HCT116 (cell line): ENCODE results near the gene HSF4. TPM values are rescaled to one million over a fixed set of nuclear protein-coding genes. Genes with fewer than 3 reads are reported as not detected.

Source experiments
- ATAC-seq: fragments of 200-7000 bp; cut with Tn5 transposase; 2 replicates; pipeline ENCODE4 v1.9.1; 2020; ENCODE audit warnings: mild to moderate bottlenecking, moderate library complexity
- BruUV-seq: library from RNA; stranded (reverse); fragments of 400-500 nt; replicated peaks from 2 replicates; lab custom pipeline; 2021; lab: Mats Ljungman, UMichigan
- CTCF ChIA-PET: fragments of 300-600 bp; sonication (Branson Sonifier 250); formaldehyde crosslinking; loops from one replicate; lab custom pipeline; 2021; ENCODE audit warnings: antibody characterized with exemption; lab: Charles Lee
- POLR2A ChIA-PET: fragments of 300-600, 350-600 bp; sonication (Branson Sonifier 250); formaldehyde crosslinking; loops from one replicate; lab custom pipeline; 2021; ENCODE audit warnings: antibody characterized with exemption; lab: Charles Lee
- RAD21 ChIA-PET, 2 experiments: fragments of 300-600 bp; sonication (Branson Sonifier 250); formaldehyde crosslinking; loops; one replicate each; lab custom pipeline; 2023; ENCODE audit warnings: low total read pairs in 2 of 2; ENCODE audit not compliant: uncharacterized antibody in 2 of 2, unreplicated experiment in 2 of 2, low non-redundant PET in 1 of 2; lab: Charles Lee
- DNase-seq: peaks from one replicate; pipeline ENCODE4 v3.0.0-alpha.2; 2010; ENCODE audit warnings: low read depth, low spot score
- H2AFZ ChIP-seq: fragments of 200-600 bp; shearing (Covaris generic), sonication (generic); 2 replicates; pipeline ENCODE4 v1.6.1; 2017; ENCODE audit warnings: low read depth, mixed run types, mixed read lengths, antibody characterized with exemption, low read length; ENCODE audit not compliant: poor library complexity, severe bottlenecking
- H3K27ac ChIP-seq: 2 replicates; pipeline ENCODE4 v1.5.1; 2012; ENCODE audit warnings: low read depth, low read length
- H3K27me3 ChIP-seq: fragments of 200-600 bp; sonication (generic); 2 replicates; pipeline ENCODE4 v1.6.1; 2016; ENCODE audit warnings: mixed run types, low read length, mixed read lengths; ENCODE audit not compliant: insufficient read depth
- H3K36me3 ChIP-seq, 2 experiments: fragments of 200-500 bp in 1 of 2; fragments of 200-600 bp in 1 of 2; sonication (Bioruptor generic) in 1 of 2; sonication (generic) in 1 of 2; 2 replicates each; pipeline versions ENCODE4 v1.5.1 to v1.6.1; 2014 to 2016; ENCODE audit warnings: low read length in 2 of 2, inconsistent platforms in 1 of 2, mixed read lengths in 1 of 2, mixed run types in 1 of 2; ENCODE audit not compliant: insufficient read depth in 2 of 2, control insufficient read depth in 1 of 2
- H3K4me1 ChIP-seq, 2 experiments: fragments of 200-600 bp in 1 of 2; sonication (generic) in 1 of 2; 2 replicates each; pipeline versions ENCODE4 v1.5.1 to v1.6.1; 2012 to 2017; ENCODE audit warnings: low read length in 2 of 2, inconsistent platforms in 1 of 2, mild to moderate bottlenecking in 1 of 2, mixed read lengths in 1 of 2, mixed run types in 1 of 2, moderate library complexity in 1 of 2; ENCODE audit not compliant: insufficient read depth in 2 of 2, control insufficient read depth in 1 of 2
- H3K4me2 ChIP-seq: fragments of 200-600 bp; sonication (generic); 2 replicates; pipeline ENCODE4 v1.6.1; 2017; ENCODE audit warnings: mixed run types, low read length, mixed read lengths
- H3K4me3 ChIP-seq, 2 experiments: fragments of 200-600 bp in 1 of 2; sonication (generic) in 1 of 2; replicated peaks in 1 of 2; 2 replicates each; pipeline ENCODE4 v1.5.1; 2011 to 2016; ENCODE audit warnings: low read length in 2 of 2, control low read depth in 1 of 2, low read depth in 1 of 2, mild to moderate bottlenecking in 1 of 2, mixed read lengths in 1 of 2, mixed run types in 1 of 2
- H3K79me2 ChIP-seq: fragments of 200-600 bp; sonication (generic); 2 replicates; pipeline ENCODE4 v1.6.1; 2017; ENCODE audit warnings: mild to moderate bottlenecking, mixed run types, low read length, moderate library complexity, mixed read lengths; ENCODE audit not compliant: insufficient read depth
- H3K9ac ChIP-seq: fragments of 200-600 bp; sonication (generic); 2 replicates; pipeline ENCODE4 v1.6.1; 2016; ENCODE audit warnings: low read length, mixed read lengths
- H3K9me2 ChIP-seq: fragments of 200-600 bp; sonication (generic), shearing (Covaris generic); 2 replicates; pipeline ENCODE4 v1.6.1; 2017; ENCODE audit warnings: mixed run types, mild to moderate bottlenecking, moderate library complexity; ENCODE audit not compliant: insufficient read depth
- H3K9me3 ChIP-seq, 2 experiments: fragments of 200-500 bp in 1 of 2; fragments of 200-600 bp in 1 of 2; sonication (Bioruptor generic) in 1 of 2; sonication (generic) in 1 of 2; 2 replicates each; pipeline ENCODE4 v1.6.1; 2014 to 2017; ENCODE audit warnings: low read length in 2 of 2, mixed read lengths in 2 of 2, inconsistent platforms in 1 of 2, low read depth in 1 of 2, mild to moderate bottlenecking in 1 of 2, mixed run types in 1 of 2, moderate library complexity in 1 of 2; ENCODE audit not compliant: control insufficient read depth in 1 of 2, insufficient read depth in 1 of 2
- H4K20me1 ChIP-seq: fragments of 200-600 bp; sonication (generic), shearing (Covaris generic); 2 replicates; pipeline ENCODE4 v1.6.1; 2017; ENCODE audit warnings: mixed run types, mild to moderate bottlenecking, moderate library complexity; ENCODE audit not compliant: insufficient read depth
- ATF3 ChIP-seq: IDR thresholded peaks from 2 replicates; pipeline ENCODE4 v1.6.1; 2012
- CBX3 ChIP-seq: IDR thresholded peaks from 2 replicates; pipeline ENCODE4 v1.6.1; 2012; ENCODE audit warnings: low read depth
- CTCF ChIP-seq, 3 experiments: fragments of 200-600 bp in 1 of 3; sonication (generic) in 1 of 3; IDR thresholded peaks in 2 of 3; conservative IDR thresholded peaks in 1 of 3; 2 replicates each; pipeline ENCODE4 v1.5.1; 2012 to 2017; ENCODE audit warnings: low read depth in 2 of 3, low read length in 2 of 3, antibody characterized with exemption in 1 of 3, borderline replicate concordance in 1 of 3, control low read depth in 1 of 3, mild to moderate bottlenecking in 1 of 3, mixed read lengths in 1 of 3, mixed run types in 1 of 3, moderate library complexity in 1 of 3; ENCODE audit not compliant: insufficient read depth in 1 of 3
- ELF1 ChIP-seq: IDR thresholded peaks from 2 replicates; pipeline ENCODE4 v1.6.1; 2012; ENCODE audit warnings: low read depth, borderline replicate concordance
- EZH2phosphoT487 ChIP-seq: fragments of 200-600 bp; IDR thresholded peaks from 2 replicates; pipeline ENCODE4 v1.6.1; 2018; ENCODE audit warnings: antibody characterized with exemption, borderline replicate concordance
- FOSL1 ChIP-seq: IDR thresholded peaks from 2 replicates; pipeline ENCODE4 v1.6.1; 2012; ENCODE audit warnings: low read depth
- MAX ChIP-seq: IDR thresholded peaks from 2 replicates; pipeline ENCODE4 v1.6.1; 2012
- POLR2AphosphoS5 ChIP-seq: IDR thresholded peaks from 2 replicates; pipeline ENCODE4 v1.6.1; 2011; ENCODE audit warnings: mild to moderate bottlenecking, low read depth, low read length, moderate library complexity
- REST ChIP-seq: IDR thresholded peaks from 2 replicates; pipeline ENCODE4 v1.6.1; 2012; ENCODE audit warnings: low read depth
- SP1 ChIP-seq: IDR thresholded peaks from 2 replicates; pipeline ENCODE4 v1.6.1; 2012; ENCODE audit warnings: low read depth
- TCF7L2 ChIP-seq: IDR thresholded peaks from 2 replicates; pipeline ENCODE4 v1.7.0; 2011; ENCODE audit warnings: borderline replicate concordance, inconsistent platforms; ENCODE audit not compliant: insufficient read depth, insufficient read length; ENCODE audit errors: extremely low read depth
- YY1 ChIP-seq: IDR thresholded peaks from 2 replicates; pipeline ENCODE4 v1.6.1; 2011; ENCODE audit warnings: low read length, low read depth, moderate library complexity, mild to moderate bottlenecking; ENCODE audit not compliant: insufficient replicate concordance; ENCODE audit errors: extremely low read depth
- ZBTB33 ChIP-seq: IDR thresholded peaks from 2 replicates; pipeline ENCODE4 v1.6.1; 2011; ENCODE audit warnings: mild to moderate bottlenecking, low read length, moderate library complexity; ENCODE audit not compliant: insufficient replicate concordance; ENCODE audit errors: extremely low read depth
- ZFX ChIP-seq: fragments of 450-650 bp; IDR thresholded peaks from 2 replicates; pipeline ENCODE4 v1.6.1; 2017
- ZNF274 ChIP-seq: fragments of 200-500 bp; sonication (Bioruptor generic); IDR thresholded peaks from 2 replicates; pipeline ENCODE4 v1.6.1; 2014; ENCODE audit warnings: mild to moderate bottlenecking, low read depth, low read length, inconsistent platforms
- intact Hi-C: fragments of 100-400 bp; cut with micrococcal nuclease; formaldehyde crosslinking; loops from 2 replicates; pipeline ENCODE4 v1.10.0; 2022
- total RNA-seq: library from RNA; stranded (reverse); gene quantifications from one replicate; pipeline ENCODE4 v1.2.1, GENCODE V29; 2021; ENCODE audit not compliant: unreplicated experiment

HSF4 gene
- total RNA-seq, 1 experiment from 2014 or later, result 46.6 TPM

GRCh38 chr16:67191411-67191994 is 27.0 kb downstream of the HSF4 start:
- H4K20me1 ChIP-seq, result no peaks in the 10 kb centered on the region
- ChIA-PET RAD21 (no interaction called here), CTCF (no interaction called here), POLR2A (no interaction called here)
- H3K27ac ChIP-seq, result no peak overlapping the region; the same call in 1 of the 2 replicates
- H3K36me3 ChIP-seq, result peaks cover 20 to 35% of the 10 kb centered on the region in 2 experiments; a peak in 3 of 4 replicates
- H2AFZ ChIP-seq, result peak overlapping the region; percentile 65
- H3K9ac ChIP-seq, result no peak overlapping the region; the same call in 1 of the 2 replicates
- intact Hi-C loops, result no loop called here
- no peak for ATAC-seq
- no peaks in the 10 kb centered on the region for H3K9me2 ChIP-seq
- peaks cover 11 to 24% of the 10 kb centered on the region in 2 experiments; a peak in 3 of 4 replicates for H3K4me1 ChIP-seq
- H3K4me3 ChIP-seq, result peak overlapping the region; percentile 44 to 87
- BruUV-seq, result no TSS peak
- no peaks in the 10 kb centered on the region for H3K9me3 ChIP-seq
- TF ChIP-seq EZH2phosphoT487, result no peak
- TF ChIP-seq CTCF (IDR thresholded peaks at IDR 0.05 in 2 of 3, conservative IDR thresholded peaks at IDR 0.05 in 1 of 3; ENCODE audit: borderline replicate concordance in 1 of 3, insufficient read depth in 1 of 3, low read depth in 2 of 3, low read length in 2 of 3), result no peak
- no peak for TF ChIP-seq SP1
- no peak for TF ChIP-seq TCF7L2
- no peak for TF ChIP-seq ZNF274
- no peak for TF ChIP-seq MAX
- TF ChIP-seq CBX3, result no peak
- no peak for TF ChIP-seq ZBTB33
- TF ChIP-seq ELF1, result no peak
- no peak for TF ChIP-seq POLR2AphosphoS5
- no peak for TF ChIP-seq YY1
- no peak for TF ChIP-seq FOSL1
- TF ChIP-seq ZFX, result no peak
- TF ChIP-seq REST, result no peak
- TF ChIP-seq ATF3, result no peak
- peak overlapping the region; percentile 95 for H3K4me2 ChIP-seq
- no peaks in the 10 kb centered on the region for H3K27me3 ChIP-seq
- peaks cover 47% of the 10 kb centered on the region for H3K79me2 ChIP-seq
- no peak for DNase-seq
